ENCODE results near the gene RPL3. TPM values are rescaled to one million over a fixed set of nuclear protein-coding genes. Genes with fewer than 3 reads are reported as not detected.

The RPL3 gene
- total RNA-seq, 1 experiment from 2014 or later: 3,009 TPM

DNA sequence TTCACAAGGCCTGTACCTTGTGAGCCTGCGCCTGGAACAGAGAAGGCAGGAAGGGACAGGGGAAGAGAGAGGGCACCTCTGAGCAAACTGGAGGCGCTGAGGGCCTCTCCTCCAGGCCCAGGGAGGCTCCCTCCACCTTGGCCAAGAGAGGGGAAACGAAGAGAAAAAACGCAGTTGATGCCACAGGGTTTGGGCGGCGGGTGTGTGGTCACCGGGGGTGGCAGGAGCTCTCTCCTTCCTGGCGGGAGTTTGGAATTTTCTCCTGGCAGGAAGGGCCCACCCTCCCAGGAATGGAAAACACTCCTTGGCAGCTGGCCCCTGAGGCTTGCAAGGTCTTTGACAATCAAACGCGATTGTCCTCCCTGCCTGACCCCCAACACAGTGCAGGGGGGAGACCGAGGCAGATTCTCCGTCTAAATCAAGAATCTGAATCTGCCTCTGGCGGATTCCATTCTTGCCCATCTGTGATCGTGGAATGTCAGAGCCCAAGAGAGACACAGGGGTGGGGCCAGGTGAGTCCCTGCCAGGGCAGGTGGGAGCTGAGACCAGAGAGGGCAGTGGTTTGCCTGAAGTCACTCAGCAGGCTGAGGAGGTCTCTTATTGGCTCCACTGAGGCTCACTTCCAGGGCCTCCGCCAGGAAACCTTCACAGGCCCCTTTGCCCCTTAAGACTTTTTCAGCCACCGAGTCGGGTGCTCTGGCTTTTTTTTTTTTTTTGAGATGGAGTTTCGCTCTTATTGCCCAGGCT lies 21.0 kb downstream of the RPL3 start:
- POLR2A ChIA-PET: interaction anchor here (0.5 to 0.7 kb wide), 3 partner anchors 13 to 64 kb away, joined by 3 to 5 read pairs (median 4); no protein-coding TSS in a partner anchor
- H3K4me3 Mint-ChIP-seq: no peak overlapping the region

DNA sequence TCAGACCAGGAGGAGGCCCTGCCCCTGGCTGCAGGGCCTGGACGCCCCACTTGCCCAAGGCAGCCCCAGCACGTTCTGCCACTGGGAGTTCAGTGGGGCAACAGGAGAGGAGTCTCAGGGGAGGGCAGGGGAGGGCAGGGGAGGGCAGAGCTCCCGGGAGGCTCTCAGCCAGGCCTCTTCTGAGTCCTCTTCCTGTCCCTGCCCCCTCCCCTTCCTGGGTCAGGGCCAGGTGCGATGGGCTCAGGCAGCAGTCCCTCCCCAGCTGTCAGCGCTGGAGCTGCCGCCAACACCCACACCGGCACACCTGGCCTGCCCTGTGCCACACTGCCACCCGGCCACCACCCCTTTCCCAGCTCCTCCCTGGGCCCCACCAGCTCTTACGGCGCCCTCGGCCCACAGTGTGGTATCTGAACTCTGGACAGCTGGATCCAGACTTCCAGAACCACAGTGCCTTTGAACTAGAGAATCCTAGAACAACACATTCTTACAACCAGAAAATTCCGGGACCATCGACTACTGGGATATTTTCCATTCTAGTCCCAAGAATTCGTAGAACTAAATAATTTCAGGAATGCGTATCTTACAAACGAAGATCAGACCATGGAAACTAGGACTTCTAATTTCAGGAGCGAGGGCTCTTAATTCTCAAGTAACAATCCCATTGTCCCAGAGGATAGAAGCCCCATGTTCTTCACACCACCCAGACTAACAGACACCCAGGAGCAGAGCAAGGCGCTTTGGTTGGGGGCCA lies 21.8 kb downstream of the RPL3 start:
- no peak for DNase-seq (ENCODE audit: low spot score)
- Mint-ChIP-seq H3K9me3 (peaks cover 8% of the 10 kb centered on the region), H3K4me3 (no peak overlapping the region), H3K4me1 (peaks cover 40% of the 10 kb centered on the region), H3K27ac (peak overlapping the region; percentile 96), H3K36me3 (peaks cover 6% of the 10 kb centered on the region; the same call in 1 of the 2 replicates), H3K27me3 (ENCODE audit: low read depth) (no peaks in the 10 kb centered on the region; the same call in 1 of the 2 replicates)
- ChIA-PET POLR2A (interaction anchor here (0.6 kb wide), 1 partner anchor 24 kb away, joined by 4 read pairs; no protein-coding TSS in a partner anchor), CTCF (interaction anchor here (0.7 to 4.4 kb wide), 19 partner anchors 9 to 529 kb away, joined by 3 to 30 read pairs (median 4); no protein-coding TSS in a partner anchor)
- no peak for TF ChIP-seq ZNF317 (CRISPR knock-in tag; IDR thresholded peaks at IDR 0.05; ENCODE audit: borderline replicate concordance, low read depth)
- TF ChIP-seq, protein P1, sequence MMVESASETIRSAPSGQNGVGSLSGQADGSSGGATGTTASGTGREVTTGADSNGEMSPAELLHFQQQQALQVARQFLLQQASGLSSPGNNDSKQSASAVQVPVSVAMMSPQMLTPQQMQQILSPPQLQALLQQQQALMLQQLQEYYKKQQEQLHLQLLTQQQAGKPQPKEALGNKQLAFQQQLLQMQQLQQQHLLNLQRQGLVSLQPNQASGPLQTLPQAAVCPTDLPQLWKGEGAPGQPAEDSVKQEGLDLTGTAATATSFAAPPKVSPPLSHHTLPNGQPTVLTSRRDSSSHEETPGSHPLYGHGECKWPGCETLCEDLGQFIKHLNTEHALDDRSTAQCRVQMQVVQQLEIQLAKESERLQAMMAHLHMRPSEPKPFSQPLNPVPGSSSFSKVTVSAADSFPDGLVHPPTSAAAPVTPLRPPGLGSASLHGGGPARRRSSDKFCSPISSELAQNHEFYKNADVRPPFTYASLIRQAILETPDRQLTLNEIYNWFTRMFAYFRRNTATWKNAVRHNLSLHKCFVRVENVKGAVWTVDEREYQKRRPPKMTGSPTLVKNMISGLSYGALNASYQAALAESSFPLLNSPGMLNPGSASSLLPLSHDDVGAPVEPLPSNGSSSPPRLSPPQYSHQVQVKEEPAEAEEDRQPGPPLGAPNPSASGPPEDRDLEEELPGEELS (CRISPR knock-in tag; IDR thresholded peaks at IDR 0.05): no peak
- TF ChIP-seq, protein P2, sequence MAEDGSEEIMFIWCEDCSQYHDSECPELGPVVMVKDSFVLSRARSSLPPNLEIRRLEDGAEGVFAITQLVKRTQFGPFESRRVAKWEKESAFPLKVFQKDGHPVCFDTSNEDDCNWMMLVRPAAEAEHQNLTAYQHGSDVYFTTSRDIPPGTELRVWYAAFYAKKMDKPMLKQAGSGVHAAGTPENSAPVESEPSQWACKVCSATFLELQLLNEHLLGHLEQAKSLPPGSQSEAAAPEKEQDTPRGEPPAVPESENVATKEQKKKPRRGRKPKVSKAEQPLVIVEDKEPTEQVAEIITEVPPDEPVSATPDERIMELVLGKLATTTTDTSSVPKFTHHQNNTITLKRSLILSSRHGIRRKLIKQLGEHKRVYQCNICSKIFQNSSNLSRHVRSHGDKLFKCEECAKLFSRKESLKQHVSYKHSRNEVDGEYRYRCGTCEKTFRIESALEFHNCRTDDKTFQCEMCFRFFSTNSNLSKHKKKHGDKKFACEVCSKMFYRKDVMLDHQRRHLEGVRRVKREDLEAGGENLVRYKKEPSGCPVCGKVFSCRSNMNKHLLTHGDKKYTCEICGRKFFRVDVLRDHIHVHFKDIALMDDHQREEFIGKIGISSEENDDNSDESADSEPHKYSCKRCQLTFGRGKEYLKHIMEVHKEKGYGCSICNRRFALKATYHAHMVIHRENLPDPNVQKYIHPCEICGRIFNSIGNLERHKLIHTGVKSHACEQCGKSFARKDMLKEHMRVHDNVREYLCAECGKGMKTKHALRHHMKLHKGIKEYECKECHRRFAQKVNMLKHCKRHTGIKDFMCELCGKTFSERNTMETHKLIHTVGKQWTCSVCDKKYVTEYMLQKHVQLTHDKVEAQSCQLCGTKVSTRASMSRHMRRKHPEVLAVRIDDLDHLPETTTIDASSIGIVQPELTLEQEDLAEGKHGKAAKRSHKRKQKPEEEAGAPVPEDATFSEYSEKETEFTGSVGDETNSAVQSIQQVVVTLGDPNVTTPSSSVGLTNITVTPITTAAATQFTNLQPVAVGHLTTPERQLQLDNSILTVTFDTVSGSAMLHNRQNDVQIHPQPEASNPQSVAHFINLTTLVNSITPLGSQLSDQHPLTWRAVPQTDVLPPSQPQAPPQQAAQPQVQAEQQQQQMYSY (CRISPR knock-in tag; IDR thresholded peaks at IDR 0.05): peak; percentile 58; the same call in 1 of the 2 replicates
- TF ChIP-seq, protein P3, sequence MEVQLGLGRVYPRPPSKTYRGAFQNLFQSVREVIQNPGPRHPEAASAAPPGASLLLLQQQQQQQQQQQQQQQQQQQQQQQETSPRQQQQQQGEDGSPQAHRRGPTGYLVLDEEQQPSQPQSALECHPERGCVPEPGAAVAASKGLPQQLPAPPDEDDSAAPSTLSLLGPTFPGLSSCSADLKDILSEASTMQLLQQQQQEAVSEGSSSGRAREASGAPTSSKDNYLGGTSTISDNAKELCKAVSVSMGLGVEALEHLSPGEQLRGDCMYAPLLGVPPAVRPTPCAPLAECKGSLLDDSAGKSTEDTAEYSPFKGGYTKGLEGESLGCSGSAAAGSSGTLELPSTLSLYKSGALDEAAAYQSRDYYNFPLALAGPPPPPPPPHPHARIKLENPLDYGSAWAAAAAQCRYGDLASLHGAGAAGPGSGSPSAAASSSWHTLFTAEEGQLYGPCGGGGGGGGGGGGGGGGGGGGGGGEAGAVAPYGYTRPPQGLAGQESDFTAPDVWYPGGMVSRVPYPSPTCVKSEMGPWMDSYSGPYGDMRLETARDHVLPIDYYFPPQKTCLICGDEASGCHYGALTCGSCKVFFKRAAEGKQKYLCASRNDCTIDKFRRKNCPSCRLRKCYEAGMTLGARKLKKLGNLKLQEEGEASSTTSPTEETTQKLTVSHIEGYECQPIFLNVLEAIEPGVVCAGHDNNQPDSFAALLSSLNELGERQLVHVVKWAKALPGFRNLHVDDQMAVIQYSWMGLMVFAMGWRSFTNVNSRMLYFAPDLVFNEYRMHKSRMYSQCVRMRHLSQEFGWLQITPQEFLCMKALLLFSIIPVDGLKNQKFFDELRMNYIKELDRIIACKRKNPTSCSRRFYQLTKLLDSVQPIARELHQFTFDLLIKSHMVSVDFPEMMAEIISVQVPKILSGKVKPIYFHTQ (CRISPR knock-in tag; IDR thresholded peaks at IDR 0.05): no peak
- TF ChIP-seq GABPB1 (CRISPR knock-in tag; IDR thresholded peaks at IDR 0.05): 0 out of 2 replicates have a peak, but pooled peaks have one; percentile 19
- TF ChIP-seq, protein P4, sequence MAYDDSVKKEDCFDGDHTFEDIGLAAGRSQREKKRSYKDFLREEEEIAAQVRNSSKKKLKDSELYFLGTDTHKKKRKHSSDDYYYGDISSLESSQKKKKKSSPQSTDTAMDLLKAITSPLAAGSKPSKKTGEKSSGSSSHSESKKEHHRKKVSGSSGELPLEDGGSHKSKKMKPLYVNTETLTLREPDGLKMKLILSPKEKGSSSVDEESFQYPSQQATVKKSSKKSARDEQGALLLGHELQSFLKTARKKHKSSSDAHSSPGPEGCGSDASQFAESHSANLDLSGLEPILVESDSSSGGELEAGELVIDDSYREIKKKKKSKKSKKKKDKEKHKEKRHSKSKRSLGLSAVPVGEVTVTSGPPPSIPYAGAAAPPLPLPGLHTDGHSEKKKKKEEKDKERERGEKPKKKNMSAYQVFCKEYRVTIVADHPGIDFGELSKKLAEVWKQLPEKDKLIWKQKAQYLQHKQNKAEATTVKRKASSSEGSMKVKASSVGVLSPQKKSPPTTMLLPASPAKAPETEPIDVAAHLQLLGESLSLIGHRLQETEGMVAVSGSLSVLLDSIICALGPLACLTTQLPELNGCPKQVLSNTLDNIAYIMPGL (CRISPR knock-in tag; IDR thresholded peaks at IDR 0.05): no peak
- peak; percentile 6; the same call in 1 of the 2 replicates for ATAC-seq

More for the DNA sequence above, 21.0 kb downstream of the RPL3 start:
- Mint-ChIP-seq H3K27me3 (ENCODE audit: low read depth) (no peaks in the 10 kb centered on the region; the same call in 1 of the 2 replicates), H3K27ac (peak overlapping the region; percentile 96), H3K9me3 (peaks cover 9% of the 10 kb centered on the region), H3K4me1 (peaks cover 38% of the 10 kb centered on the region), H3K36me3 (peaks cover 6% of the 10 kb centered on the region; the same call in 1 of the 2 replicates)
- ATAC-seq: peak; percentile 20
- TF ChIP-seq ATF1 (CRISPR knock-in tag; IDR thresholded peaks at IDR 0.05): no peak
- 0 out of 2 replicates have a peak, but pooled peaks have one; percentile 21 for TF ChIP-seq ETV6 (CRISPR knock-in tag; IDR thresholded peaks at IDR 0.05)
- CTCF ChIA-PET: interaction anchor here (0.7 to 4.4 kb wide), 14 partner anchors 8 to 231 kb away, joined by 3 to 30 read pairs (median 4); no protein-coding TSS in a partner anchor
- DNase-seq (ENCODE audit: low spot score): no peak
